ENCODE data around the gene PPAN. TPM values are rescaled to one million over a fixed set of nuclear protein-coding genes. Genes with fewer than 3 reads are reported as not detected.

PPAN gene
- total RNA-seq = 100 to 1,000 TPM; 479 to 497 (median 489) TPM

GRCh38 chr19:10106100-10106936 lies at the start of gene PPAN:
TSS of gene PPAN (plus strand) at chr19:10106362. CDS start at chr19:10106395, 33 bp downstream.
- no peaks in the 10 kb centered on the region for H3K9me3 Mint-ChIP-seq
- peaks cover 29% of the 10 kb centered on the region for H3K36me3 Mint-ChIP-seq (ENCODE audit: insufficient read depth)
- ATAC-seq (peak; percentile 70 to 73), DNase-seq (peak; percentile 95)
- peaks cover 66% of the 10 kb centered on the region for H3K4me1 Mint-ChIP-seq (ENCODE audit: low read depth)
- H3K4me3 Mint-ChIP-seq = peak within 1 kb of the TSS; percentile 97
- H3K27me3 Mint-ChIP-seq (ENCODE audit: low read depth) = no peaks in the 10 kb centered on the region

- H3K27me3 Mint-ChIP-seq (ENCODE audit: low read depth) = peaks cover 28% of the 10 kb centered on the region
- no peaks in the 10 kb centered on the region for H3K9me3 Mint-ChIP-seq
- H3K36me3 Mint-ChIP-seq (ENCODE audit: insufficient read depth) = no peaks in the 10 kb centered on the region
- ATAC-seq (no peak), DNase-seq (no peak)
- no peaks in the 10 kb centered on the region for H3K4me1 Mint-ChIP-seq (ENCODE audit: low read depth)
- no peak overlapping the region for H3K4me3 Mint-ChIP-seq
Observed at GRCh38 chr19:10061717-10062310, 44.3 kb upstream of the PPAN start.

- H3K9me3 Mint-ChIP-seq = no peaks in the 10 kb centered on the region
- DNase-seq = no peak
- H3K4me3 Mint-ChIP-seq = no peak overlapping the region
- H3K36me3 Mint-ChIP-seq (ENCODE audit: insufficient read depth) = no peaks in the 10 kb centered on the region
- H3K4me1 Mint-ChIP-seq (ENCODE audit: low read depth) = peaks cover 6% of the 10 kb centered on the region
- peaks cover 8% of the 10 kb centered on the region for H3K27me3 Mint-ChIP-seq (ENCODE audit: low read depth)
- ATAC-seq = peak in 1 of 2 donors; percentile 38
Observed at GRCh38 chr19:10068205-10068604, 38.0 kb upstream of the PPAN start.

DNA sequence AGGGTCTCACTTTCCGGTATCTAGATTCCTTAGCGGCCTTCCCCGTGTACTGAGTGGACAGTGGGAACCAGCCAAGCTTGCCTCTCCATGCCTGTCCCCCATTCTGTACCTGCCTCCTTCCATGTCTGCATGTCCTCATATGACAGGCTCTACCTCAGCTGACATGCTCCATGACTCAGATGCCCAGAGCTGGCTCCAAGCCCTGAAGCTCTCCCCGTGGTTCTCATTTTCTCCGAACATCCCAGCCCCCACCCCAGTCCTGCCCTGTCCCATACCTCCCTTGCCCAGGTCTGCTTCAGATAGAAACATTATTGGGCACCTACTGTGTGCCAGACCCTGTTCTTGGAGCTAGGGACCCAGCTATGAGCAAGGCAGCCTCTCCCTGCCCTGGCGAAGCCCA lies 37.1 kb upstream of the PPAN start:
- Mint-ChIP-seq H3K4me1 (ENCODE audit: low read depth) (peaks cover 6% of the 10 kb centered on the region), H3K4me3 (no peak overlapping the region), H3K9me3 (no peaks in the 10 kb centered on the region), H3K27me3 (ENCODE audit: low read depth) (peaks cover 2% of the 10 kb centered on the region), H3K36me3 (ENCODE audit: insufficient read depth) (no peaks in the 10 kb centered on the region)
- ATAC-seq (no peak), DNase-seq (no peak)

GRCh38 chr19:10070730-10071446 lies 35.3 kb upstream of the PPAN start:
- Mint-ChIP-seq H3K9me3 (no peaks in the 10 kb centered on the region), H3K4me1 (ENCODE audit: low read depth) (peaks cover 6% of the 10 kb centered on the region), H3K4me3 (no peak overlapping the region), H3K36me3 (ENCODE audit: insufficient read depth) (no peaks in the 10 kb centered on the region), H3K27me3 (ENCODE audit: low read depth) (peaks cover 2% of the 10 kb centered on the region)
- DNase-seq = no peak
- ATAC-seq = no peak

DNA sequence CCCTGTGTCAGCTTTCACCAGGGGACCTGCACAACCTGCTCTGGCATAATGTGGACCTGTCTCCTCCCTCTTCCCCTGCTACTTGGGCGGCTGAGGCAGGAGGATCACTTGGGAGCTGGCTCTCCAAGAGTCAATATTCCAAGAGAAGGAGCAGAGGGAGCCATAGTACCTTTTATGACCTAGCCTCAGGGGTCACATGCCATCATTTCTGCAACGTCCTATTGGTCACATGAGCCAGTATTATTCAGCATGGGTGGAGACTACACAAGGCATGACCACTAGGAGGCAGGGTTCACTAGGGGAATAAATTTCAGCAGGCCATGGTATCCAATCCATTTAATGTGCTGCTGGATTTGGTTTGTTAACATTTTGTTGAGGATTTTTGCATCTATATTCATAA lies 32.0 kb upstream of the PPAN start:
- Mint-ChIP-seq H3K4me1 (ENCODE audit: low read depth) (no peaks in the 10 kb centered on the region), H3K36me3 (ENCODE audit: insufficient read depth) (no peaks in the 10 kb centered on the region), H3K4me3 (no peak overlapping the region), H3K9me3 (no peaks in the 10 kb centered on the region), H3K27me3 (ENCODE audit: low read depth) (no peaks in the 10 kb centered on the region)
- DNase-seq = peak; percentile 29
- ATAC-seq = peak; percentile 90 to 91

DNA sequence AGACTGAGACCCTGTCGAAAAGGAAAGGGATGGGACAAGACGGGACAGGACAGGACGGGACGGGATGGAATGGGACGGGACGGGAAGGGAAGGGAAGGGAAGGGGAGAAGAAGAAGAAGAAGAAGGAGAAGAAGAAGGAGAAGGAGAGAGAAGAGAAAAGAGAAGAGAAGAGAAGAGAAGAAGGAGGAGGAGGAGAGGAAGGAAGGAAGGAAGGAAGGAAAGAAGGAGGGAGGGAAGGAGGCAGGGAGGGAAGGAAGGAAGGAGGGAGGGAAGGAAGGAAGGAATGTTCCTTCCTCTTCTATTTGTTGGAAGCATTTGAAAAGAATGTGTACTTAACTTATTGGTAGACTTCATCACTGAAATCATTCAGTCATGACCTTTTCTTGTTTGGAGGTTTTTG lies 29.6 kb upstream of the PPAN start:
- Mint-ChIP-seq H3K27me3 (ENCODE audit: low read depth) (no peaks in the 10 kb centered on the region), H3K36me3 (ENCODE audit: insufficient read depth) (no peaks in the 10 kb centered on the region), H3K4me1 (ENCODE audit: low read depth) (no peaks in the 10 kb centered on the region), H3K9me3 (no peaks in the 10 kb centered on the region), H3K4me3 (no peak overlapping the region)
- DNase-seq (no peak), ATAC-seq (no peak)

DNA sequence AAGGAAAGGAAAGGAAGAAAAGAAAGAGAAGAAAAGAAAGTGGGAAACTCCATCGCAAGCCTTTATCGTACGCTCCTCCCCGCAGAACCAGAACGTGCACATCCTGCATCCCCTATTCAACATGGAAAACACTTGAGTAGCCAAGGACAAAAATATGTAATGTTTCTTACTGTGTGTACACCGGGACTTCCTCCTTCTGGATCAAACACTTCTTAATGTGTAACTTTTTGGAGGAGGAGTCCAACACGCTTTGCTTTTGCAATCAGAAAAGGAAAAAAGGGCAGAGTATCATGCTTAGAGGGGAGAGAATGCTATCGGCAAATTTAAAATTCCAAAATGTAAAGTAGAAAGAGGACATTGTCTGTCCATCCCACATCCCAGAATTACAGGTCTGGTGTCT lies 27.8 kb upstream of the PPAN start:
- no peaks in the 10 kb centered on the region for H3K36me3 Mint-ChIP-seq (ENCODE audit: insufficient read depth)
- no peaks in the 10 kb centered on the region for H3K4me1 Mint-ChIP-seq (ENCODE audit: low read depth)
- no peaks in the 10 kb centered on the region for H3K9me3 Mint-ChIP-seq
- no peaks in the 10 kb centered on the region for H3K27me3 Mint-ChIP-seq (ENCODE audit: low read depth)
- no peak overlapping the region for H3K4me3 Mint-ChIP-seq
- no peak for ATAC-seq
- no peak for DNase-seq

GRCh38 chr19:10079031-10079453 lies 27.1 kb upstream of the PPAN start:
- Mint-ChIP-seq H3K4me1 (ENCODE audit: low read depth) (no peaks in the 10 kb centered on the region), H3K27me3 (ENCODE audit: low read depth) (no peaks in the 10 kb centered on the region), H3K4me3 (no peak overlapping the region), H3K36me3 (ENCODE audit: insufficient read depth) (no peaks in the 10 kb centered on the region), H3K9me3 (no peaks in the 10 kb centered on the region)
- DNase-seq = no peak
- ATAC-seq = no peak

GRCh38 chr19:10083911-10084310 lies 22.3 kb upstream of the PPAN start:
- Mint-ChIP-seq H3K4me1 (ENCODE audit: low read depth) (peaks cover 10% of the 10 kb centered on the region), H3K27me3 (ENCODE audit: low read depth) (no peaks in the 10 kb centered on the region), H3K4me3 (no peak overlapping the region), H3K36me3 (ENCODE audit: insufficient read depth) (no peaks in the 10 kb centered on the region), H3K9me3 (no peaks in the 10 kb centered on the region)
- DNase-seq (no peak), ATAC-seq (no peak)

GRCh38 chr19:10084803-10085202 lies 21.4 kb upstream of the PPAN start:
- Mint-ChIP-seq H3K4me3 (peak overlapping the region; percentile 84), H3K36me3 (ENCODE audit: insufficient read depth) (peaks cover under 1% of the 10 kb centered on the region)

DNA sequence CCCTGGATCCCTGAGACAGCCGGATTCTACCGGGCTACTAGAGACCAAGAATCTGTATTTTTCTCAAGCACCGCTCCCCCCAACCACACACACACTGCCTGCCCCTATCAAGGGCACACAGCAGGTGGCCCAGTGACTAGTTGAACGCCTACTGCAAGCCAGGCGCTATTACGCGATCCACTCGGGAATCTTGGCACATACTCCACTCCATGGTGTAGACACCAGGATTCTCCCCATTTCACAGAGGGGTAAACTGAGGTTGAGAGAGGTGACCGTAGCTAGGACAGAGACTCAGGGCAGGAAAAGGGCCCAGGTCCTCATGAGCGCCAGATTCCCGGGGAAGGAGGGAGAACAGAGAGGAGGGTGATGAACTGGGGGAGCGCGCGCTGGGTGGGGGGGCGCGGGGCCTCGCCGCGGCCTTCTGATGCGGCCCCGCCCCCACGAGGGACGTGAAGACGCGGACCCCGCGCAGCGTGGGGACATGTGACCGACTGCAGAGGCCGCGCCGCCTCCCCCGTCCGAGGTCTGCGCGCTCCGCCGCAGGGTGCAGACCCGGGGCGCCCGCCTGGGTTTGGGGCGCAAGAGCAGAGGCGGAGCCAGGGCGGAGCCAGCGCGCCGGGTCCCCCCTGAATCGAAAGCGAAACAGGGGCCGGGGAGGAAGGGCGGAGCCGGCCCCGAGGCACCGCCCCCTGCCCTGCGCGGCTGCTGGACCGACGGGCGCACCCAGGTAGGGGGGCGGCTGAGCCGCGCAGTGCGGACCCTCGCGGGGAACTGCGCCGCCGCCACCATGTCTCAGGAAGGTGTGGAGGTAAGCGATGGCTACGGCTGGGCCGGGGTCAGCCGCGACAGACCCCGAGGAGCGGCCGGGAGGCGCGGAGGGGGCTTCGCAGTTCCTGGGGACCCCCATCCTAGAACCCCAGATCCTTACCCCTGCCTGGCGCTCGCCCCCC lies 20.2 kb upstream of the PPAN start, which contains the start of gene SHFL:
TSS of gene SHFL (plus strand) at position 677 of the 950 bp plus-strand sequence. CDS start at position 788, 111 bp downstream.
- H3K27me3 Mint-ChIP-seq (ENCODE audit: low read depth) = no peaks in the 10 kb centered on the region
- no peaks in the 10 kb centered on the region for H3K9me3 Mint-ChIP-seq
- ATAC-seq = peak; percentile 92 to 97
- peak; percentile 82 for DNase-seq
- H3K4me3 Mint-ChIP-seq = peak within 1 kb of the TSS; percentile 84
- H3K4me1 Mint-ChIP-seq (ENCODE audit: low read depth) = peaks cover 10% of the 10 kb centered on the region
- H3K36me3 Mint-ChIP-seq (ENCODE audit: insufficient read depth) = peaks cover 3% of the 10 kb centered on the region

More at GRCh38 chr19:10084803-10085202, 21.4 kb upstream of the PPAN start:
- H3K9me3 Mint-ChIP-seq = no peaks in the 10 kb centered on the region
- no peak for DNase-seq
- H3K27me3 Mint-ChIP-seq (ENCODE audit: low read depth) = no peaks in the 10 kb centered on the region
- peaks cover 10% of the 10 kb centered on the region for H3K4me1 Mint-ChIP-seq (ENCODE audit: low read depth)
- ATAC-seq = no peak

DNA sequence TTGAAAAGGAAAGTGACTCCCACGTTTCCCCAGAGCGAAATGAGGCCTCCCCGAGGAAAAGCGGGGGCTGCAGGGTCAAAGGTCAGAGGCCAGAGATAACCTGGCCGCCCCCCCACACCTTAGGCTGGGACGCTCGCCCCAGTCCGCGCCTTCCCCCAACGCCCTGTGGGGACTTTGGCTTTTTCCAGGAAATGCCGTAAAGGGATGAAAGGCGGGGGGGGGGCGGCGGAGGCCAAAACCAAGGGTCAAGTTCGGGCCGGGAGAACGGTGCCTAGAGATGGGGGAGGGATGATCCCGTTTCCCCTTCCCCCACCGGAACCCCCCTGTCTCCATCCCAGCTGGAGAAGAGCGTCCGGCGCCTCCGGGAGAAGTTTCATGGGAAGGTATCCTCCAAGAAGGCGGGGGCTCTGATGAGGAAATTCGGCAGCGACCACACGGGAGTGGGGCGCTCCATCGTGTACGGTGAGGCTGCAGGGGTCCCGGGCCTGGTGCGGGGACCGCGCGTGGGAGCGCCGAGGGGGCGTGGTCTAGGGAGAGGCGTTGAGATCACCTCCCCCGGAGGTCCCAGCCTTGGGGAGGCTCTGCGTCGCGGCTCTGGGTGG lies 19.5 kb upstream of the PPAN start:
- Mint-ChIP-seq H3K4me3 (peak overlapping the region; percentile 84), H3K4me1 (ENCODE audit: low read depth) (peaks cover 12% of the 10 kb centered on the region), H3K9me3 (no peaks in the 10 kb centered on the region), H3K27me3 (ENCODE audit: low read depth) (no peaks in the 10 kb centered on the region), H3K36me3 (ENCODE audit: insufficient read depth) (peaks cover 5% of the 10 kb centered on the region)
- DNase-seq (peak; percentile 55), ATAC-seq (peak; percentile 3 to 10)

All from activated T-cell treated with anti-CD3 and anti-CD28 coated beads, Interleukin-2, amount 50 U/mL, for 4 hours (primary cell).